Ishikawa (cell line): ENCODE measurements around the gene CTNNB1.

Experiments used
- CEBPB ChIP-seq: IDR thresholded peaks from 2 replicates; pipeline ENCODE4 v1.6.1; 2012
- CREB1 ChIP-seq: IDR thresholded peaks from 2 replicates; pipeline ENCODE4 v1.6.1; 2012; ENCODE audit warnings: low read depth
- EGR1 ChIP-seq: IDR thresholded peaks from 2 replicates; pipeline ENCODE4 v1.6.1; 2012
- EP300 ChIP-seq: IDR thresholded peaks from 2 replicates; pipeline ENCODE4 v1.6.1; 2012; ENCODE audit warnings: borderline replicate concordance
- FOXM1 ChIP-seq: IDR thresholded peaks from 2 replicates; pipeline ENCODE4 v1.6.1; 2012; ENCODE audit warnings: low read depth, borderline replicate concordance
- NFIC ChIP-seq: IDR thresholded peaks from 2 replicates; pipeline ENCODE4 v1.6.1; 2012
- RAD21 ChIP-seq: IDR thresholded peaks from 2 replicates; pipeline ENCODE4 v1.6.1; 2012; ENCODE audit warnings: low read depth
- TAF1 ChIP-seq: IDR thresholded peaks from 2 replicates; pipeline ENCODE4 v1.6.1; 2012; ENCODE audit warnings: low read depth, mild to moderate bottlenecking
- TCF12 ChIP-seq: IDR thresholded peaks from 2 replicates; pipeline ENCODE4 v1.6.1; 2012; ENCODE audit warnings: low read depth
- TEAD4 ChIP-seq: IDR thresholded peaks from 2 replicates; pipeline ENCODE4 v1.6.1; 2012
- YY1 ChIP-seq: IDR thresholded peaks from 2 replicates; pipeline ENCODE4 v1.6.1; 2012; ENCODE audit warnings: low read depth
- ZBTB7A ChIP-seq: IDR thresholded peaks from 2 replicates; pipeline ENCODE4 v1.6.1; 2012; ENCODE audit warnings: low read depth
- TF ChIP-seq, protein P1 (sequence below): IDR thresholded peaks from 2 replicates; pipeline ENCODE4 v1.6.1; 2012
- TF ChIP-seq, protein P2 (sequence below): IDR thresholded peaks from 2 replicates; pipeline ENCODE4 v1.6.1; 2012
- TF ChIP-seq, protein P3 (sequence below): IDR thresholded peaks from 2 replicates; pipeline ENCODE4 v1.6.1; 2012; ENCODE audit warnings: low read depth, mild to moderate bottlenecking

The CTNNB1 gene

DNA sequence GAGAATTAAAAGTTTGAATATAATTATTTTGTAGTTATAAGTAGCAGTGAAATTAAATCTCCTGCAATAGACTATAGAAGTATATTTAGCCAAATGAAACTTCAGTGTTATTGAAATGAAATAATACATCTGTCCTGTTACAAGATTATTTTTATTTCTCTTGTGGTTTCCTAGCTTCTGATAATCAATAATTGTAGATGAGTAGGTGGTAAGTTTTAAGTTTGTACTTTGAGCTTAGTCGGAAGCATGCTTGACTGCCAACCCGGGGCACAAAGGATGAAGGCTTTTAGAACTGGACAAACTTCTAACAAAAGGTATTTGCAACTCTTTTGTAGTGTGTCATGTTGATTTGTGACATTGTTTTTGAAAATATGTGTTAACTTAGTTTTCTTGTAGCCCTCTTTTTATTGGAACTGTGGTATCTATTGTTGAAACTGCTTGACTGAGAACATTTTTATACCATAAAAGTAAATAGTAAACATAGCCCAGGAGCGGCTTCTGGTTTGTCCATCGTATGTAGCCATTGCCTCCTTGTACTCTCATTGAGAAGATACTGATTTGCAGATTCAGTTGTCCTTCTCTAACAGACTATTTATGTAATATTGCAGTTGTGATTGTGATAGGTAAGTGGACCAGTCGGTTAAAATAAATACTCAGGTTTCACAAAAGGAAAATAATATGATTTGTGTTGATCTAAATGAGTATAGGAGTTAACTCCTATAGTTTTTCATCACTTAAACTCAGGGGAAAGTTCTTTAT is 2.9 kb downstream of the CTNNB1 start:
- TF ChIP-seq EGR1 (no peak), TCF12 (no peak), TAF1 (no peak), CREB1 (no peak), EP300 (no peak)

DNA sequence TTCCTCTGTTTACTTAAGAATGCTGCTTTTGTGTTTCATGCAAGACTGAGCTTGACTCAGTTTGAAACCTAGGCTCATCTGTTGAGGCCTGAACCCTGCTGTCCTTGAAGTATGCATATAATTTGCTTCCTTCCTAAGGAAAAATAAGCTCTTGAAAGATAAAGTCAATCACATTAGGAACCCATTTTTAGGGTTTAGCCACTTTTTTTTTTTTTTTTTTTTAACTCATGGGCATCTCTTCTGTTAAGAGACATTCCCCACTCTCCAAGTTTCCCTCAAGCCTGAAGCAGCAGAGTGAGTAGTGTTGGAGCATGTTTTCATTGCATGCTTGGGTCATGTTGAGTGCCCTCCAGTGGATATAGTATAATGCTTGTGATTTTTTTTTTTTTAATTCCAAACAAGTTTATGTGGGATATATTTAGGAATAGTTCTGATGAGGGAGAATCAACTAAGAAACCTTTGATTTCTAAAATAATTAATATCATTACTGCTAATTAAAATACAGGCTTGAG is 3.6 kb downstream of the CTNNB1 start:
- TF ChIP-seq TEAD4 = no peak
- no peak for TF ChIP-seq CREB1
- no peak for TF ChIP-seq EGR1
- TF ChIP-seq, protein P1, sequence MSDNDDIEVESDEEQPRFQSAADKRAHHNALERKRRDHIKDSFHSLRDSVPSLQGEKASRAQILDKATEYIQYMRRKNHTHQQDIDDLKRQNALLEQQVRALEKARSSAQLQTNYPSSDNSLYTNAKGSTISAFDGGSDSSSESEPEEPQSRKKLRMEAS = no peak
- no peak for TF ChIP-seq YY1
- TF ChIP-seq, protein P2, sequence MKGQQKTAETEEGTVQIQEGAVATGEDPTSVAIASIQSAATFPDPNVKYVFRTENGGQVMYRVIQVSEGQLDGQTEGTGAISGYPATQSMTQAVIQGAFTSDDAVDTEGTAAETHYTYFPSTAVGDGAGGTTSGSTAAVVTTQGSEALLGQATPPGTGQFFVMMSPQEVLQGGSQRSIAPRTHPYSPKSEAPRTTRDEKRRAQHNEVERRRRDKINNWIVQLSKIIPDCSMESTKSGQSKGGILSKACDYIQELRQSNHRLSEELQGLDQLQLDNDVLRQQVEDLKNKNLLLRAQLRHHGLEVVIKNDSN = no peak
- TF ChIP-seq ZBTB7A = no peak
- no peak for TF ChIP-seq RAD21
- no peak for TF ChIP-seq NFIC
- TF ChIP-seq FOXM1 = no peak
- TF ChIP-seq CEBPB = no peak
- TF ChIP-seq EP300 = no peak
- TF ChIP-seq, protein P3, sequence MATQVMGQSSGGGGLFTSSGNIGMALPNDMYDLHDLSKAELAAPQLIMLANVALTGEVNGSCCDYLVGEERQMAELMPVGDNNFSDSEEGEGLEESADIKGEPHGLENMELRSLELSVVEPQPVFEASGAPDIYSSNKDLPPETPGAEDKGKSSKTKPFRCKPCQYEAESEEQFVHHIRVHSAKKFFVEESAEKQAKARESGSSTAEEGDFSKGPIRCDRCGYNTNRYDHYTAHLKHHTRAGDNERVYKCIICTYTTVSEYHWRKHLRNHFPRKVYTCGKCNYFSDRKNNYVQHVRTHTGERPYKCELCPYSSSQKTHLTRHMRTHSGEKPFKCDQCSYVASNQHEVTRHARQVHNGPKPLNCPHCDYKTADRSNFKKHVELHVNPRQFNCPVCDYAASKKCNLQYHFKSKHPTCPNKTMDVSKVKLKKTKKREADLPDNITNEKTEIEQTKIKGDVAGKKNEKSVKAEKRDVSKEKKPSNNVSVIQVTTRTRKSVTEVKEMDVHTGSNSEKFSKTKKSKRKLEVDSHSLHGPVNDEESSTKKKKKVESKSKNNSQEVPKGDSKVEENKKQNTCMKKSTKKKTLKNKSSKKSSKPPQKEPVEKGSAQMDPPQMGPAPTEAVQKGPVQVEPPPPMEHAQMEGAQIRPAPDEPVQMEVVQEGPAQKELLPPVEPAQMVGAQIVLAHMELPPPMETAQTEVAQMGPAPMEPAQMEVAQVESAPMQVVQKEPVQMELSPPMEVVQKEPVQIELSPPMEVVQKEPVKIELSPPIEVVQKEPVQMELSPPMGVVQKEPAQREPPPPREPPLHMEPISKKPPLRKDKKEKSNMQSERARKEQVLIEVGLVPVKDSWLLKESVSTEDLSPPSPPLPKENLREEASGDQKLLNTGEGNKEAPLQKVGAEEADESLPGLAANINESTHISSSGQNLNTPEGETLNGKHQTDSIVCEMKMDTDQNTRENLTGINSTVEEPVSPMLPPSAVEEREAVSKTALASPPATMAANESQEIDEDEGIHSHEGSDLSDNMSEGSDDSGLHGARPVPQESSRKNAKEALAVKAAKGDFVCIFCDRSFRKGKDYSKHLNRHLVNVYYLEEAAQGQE = no peak
- TF ChIP-seq TCF12 = no peak
- no peak for TF ChIP-seq TAF1

DNA sequence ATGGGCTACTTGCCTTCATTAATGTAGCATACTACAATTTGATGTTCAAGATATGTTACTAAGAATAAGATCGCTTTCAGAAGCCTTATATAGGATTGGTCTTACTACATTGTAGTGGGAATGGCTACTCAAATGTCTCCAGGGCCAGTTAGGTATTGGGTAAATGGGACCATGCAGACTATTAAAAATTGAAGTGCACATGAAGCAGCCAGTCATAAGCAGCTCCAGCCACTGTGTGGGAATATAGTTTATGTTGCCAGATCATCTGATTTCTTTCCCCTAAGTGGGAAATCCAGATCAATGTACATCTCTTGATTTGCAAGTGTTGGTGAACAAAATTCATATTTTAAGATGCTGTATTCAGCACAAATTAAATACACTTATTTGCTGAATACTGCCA is 5.1 kb downstream of the CTNNB1 start:
- no peak for TF ChIP-seq TAF1
- no peak for TF ChIP-seq EP300

DNA sequence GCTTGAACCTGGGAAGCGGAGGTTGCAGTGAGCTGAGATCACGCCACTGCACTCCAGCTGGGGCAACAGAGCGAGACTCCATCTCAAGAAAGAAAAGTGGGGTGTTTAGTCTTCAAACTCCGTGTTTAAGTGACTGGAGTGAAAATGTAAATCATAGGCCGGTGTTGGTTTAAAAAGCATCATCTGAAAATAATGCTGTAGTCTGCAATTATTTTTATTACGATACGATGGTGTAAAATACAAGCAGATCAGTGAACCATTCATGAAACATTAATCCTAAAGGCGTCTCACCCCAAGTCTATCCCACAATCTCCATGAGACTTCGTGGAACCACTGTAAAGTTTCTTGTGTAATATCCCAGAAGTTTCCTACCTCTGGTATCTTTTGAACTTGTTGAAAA is 6.3 kb downstream of the CTNNB1 start:
- TF ChIP-seq, protein P2 = no peak
- no peak for TF ChIP-seq EP300
- TF ChIP-seq, protein P1 = no peak
- TF ChIP-seq FOXM1 = no peak
- TF ChIP-seq NFIC = no peak

DNA sequence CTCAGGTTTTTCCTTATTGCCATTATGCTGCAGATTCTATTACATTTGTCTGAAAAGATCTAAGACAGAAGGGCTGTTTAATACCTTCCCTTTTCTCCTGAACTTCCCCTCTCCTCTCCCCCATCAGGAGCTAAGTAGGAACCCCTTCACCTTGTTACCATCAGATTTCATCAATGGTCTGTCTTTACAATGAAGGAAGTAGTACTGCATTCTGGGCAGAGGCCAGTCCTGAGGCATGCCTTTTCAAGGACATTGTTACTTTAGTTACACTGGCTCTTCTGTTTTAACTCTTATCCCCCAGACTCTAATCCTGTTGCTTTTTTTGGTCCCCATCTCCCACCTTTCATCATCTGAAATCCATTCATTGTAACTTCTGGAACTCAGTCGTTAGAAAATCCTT is 8.1 kb downstream of the CTNNB1 start:
- TF ChIP-seq EP300 (no peak), CEBPB (no peak), TEAD4 (no peak), YY1 (no peak), NFIC (no peak), FOXM1 (no peak), ZBTB7A (no peak), CREB1 (no peak), TCF12 (no peak), EGR1 (no peak), RAD21 (no peak), TAF1 (no peak)
- TF ChIP-seq, protein P3 = no peak
- TF ChIP-seq, protein P1 = no peak
- TF ChIP-seq, protein P2 = no peak
